ENCODE results near the gene GJC2.
A peak's percentile ranks its signal among the peaks of the same experiment; 100 is the strongest.

GJC2 gene

DNA sequence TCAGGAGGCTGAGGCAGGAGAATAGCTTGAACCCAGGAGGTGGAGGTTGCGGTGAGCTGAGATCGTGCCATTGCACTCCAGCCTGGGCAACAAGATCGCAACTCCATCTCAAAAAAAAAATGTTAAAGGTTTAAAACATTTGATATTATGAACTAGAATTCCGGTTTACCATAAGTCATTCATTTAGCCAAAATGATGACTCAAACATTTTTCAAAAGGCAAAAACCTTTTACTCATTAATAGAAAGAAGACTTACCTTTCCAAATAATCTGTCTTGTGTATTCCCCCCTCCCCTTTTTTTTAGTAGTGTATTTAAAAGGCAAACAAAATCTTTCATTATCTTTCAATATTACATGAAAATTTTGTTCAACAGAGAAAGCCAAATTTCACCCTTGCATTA lies 32.4 kb upstream of the GJC2 start:
- DNase-seq = no peak

DNA sequence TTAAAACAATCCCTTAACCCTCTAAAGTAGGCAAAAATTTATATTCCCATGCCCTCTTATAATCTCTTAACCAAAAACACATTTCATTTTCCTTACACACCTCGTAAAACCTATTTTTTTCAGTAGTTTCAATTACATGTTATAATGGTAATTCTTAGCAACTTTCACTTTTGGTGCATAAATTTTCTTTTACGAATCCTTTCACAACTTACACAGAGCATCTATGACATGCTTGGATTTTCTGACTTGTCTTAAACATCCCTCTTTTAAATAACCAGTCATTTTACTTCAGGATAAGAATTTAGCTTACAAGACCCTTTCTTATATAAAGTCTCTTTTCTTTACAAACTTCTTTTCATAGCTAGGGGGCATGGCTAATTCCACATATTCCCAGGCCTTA lies 31.7 kb upstream of the GJC2 start:
- no peak for DNase-seq

DNA sequence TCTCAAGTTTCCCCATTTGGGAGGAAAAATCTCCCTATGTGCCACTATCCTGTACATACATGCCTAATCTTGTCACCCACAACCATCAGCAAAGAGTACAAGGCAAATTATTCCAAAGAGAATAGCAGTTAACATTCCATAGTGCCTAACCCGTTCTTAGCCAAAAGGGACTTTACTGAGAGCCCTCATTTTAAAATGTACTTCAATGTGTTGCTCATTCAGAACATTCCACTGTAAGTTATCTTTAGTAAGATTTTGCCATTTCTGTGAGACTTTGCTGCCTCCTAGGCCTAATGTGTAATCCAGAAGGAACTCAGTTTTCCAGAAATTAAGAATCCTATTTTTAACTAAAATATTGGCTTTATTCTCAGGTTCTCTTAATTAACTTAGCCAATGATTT lies 29.4 kb upstream of the GJC2 start:
- no peak for DNase-seq

DNA sequence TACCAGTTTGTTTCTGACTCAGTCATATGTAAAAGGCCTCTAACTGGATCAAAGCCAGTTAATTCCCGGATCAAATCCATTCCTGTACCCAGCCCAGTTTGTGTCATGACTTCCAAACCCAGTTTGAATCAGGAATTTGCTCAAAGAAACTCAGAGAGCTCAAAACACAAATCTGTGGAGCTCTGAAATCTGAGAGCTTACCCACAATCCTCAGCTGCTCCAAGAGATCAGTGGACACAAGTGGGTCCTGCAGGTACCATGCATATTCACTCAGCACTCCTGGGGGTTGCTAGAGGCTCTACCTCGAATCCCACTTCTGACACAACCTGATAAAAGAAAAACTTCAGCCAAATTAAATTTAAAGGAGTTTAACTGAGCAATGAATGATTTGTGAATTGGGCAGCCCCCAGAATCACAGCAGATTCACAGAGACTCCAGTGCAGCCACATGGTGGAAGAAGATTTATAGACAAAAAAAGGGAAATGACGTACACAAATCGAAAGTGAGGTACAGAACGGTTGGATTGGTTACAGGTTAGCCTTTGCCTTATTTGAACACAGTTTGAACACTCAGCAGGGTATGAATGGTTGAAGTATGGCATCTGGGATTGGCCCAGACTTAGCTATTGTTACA lies 28.8 kb upstream of the GJC2 start:
- DNase-seq = no peak

DNA sequence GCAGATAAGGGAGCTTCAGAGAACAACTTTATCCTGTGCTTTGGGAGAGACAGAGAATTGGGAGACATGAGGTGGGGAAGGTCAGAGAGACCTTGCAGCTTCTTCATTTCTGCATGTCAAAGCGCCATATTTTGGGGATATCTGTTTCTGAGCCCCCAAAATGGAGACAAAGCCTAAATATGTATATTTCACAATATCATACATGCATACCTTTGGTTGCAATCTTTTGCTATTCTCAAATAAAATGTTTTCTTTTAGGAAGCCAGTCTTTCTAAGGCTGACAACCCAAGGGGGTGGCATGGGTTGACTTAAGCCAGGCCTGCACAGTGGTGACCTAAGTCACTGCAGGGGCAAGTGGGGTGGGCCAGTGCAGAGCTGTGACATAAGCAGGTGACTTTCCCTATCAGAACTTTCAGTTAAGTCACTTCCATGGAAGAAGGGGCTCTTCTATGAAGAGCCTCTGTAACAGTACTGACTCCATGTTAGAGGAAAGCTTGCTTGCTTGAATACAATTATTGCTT lies 26.7 kb upstream of the GJC2 start:
- no peak for DNase-seq

DNA sequence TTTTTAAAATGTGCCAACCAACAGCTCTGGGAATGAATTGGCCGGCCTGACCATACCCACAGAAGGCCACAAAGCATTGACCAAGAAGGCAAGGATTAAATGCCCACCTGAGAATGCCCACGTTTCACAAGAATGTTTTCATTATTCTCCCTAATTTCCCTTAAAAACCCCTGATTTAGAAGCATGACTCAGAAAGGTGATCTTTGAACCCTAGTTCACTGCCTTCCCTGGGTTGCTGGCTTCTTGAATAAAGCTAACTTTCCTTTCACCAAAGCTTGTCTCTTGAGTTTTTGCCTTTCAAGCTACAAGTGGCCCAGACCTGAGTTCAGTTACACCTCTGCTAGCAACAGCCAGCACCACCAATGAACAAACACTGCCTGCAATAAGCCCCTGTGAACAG lies 26.2 kb upstream of the GJC2 start:
- no peak for DNase-seq

DNA sequence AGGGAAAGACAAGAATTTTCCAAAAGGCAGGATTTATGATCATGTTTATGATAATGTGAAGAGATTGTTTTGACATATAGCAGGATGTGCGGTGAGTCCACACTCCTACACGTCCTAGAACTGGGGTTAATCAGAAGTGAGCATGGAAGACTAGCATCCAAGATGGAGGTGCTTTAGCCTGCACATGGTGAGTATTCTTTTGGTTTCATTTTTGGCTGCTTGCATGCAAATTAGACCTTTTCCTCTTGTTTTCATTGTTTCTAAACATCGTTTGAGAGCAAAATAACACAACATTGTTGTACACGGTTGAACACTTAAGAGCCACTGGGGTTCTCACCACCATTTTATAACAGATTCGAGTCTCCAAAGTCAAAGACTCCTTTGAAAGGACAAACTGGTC lies 24.5 kb upstream of the GJC2 start:
- no peak for DNase-seq

DNA sequence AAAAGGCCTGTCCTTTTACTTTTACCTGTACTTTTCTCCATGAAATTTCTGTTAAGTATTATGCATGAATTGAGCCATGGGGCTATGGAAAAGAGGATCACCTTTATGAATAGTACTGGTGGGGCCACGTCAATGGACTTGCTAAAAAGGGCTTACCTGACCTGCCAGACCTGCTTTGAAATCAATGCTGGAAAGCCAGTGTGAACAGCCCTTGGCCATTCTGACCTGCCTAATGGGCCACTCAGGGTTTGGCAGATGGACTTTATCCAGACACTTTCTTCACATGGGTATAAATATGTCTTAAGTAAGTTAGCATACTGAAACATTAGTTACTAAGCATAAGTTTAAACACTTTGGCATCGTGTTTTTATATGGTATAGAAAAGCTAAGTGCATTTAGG lies 18.0 kb upstream of the GJC2 start:
- no peak for DNase-seq

DNA sequence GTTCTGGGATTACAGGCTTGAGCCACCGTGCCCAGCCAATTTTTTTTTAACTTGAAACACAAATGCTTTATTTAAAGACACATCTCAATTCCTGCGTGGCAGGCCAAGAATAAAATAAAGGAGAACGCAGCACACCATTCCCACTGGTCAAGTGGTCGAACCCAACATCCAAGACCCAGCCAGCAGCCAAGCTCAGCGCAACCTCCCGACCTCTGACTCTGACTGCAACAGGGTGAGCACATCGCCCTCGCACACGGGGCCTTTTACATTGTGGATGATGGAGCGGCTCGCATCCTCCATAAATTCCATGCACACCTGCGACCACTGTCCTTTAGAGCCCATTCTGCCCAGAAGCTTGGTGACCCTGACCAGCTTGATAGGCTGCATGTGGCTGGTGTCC lies 15.1 kb upstream of the GJC2 start:
- DNase-seq = no peak

DNA sequence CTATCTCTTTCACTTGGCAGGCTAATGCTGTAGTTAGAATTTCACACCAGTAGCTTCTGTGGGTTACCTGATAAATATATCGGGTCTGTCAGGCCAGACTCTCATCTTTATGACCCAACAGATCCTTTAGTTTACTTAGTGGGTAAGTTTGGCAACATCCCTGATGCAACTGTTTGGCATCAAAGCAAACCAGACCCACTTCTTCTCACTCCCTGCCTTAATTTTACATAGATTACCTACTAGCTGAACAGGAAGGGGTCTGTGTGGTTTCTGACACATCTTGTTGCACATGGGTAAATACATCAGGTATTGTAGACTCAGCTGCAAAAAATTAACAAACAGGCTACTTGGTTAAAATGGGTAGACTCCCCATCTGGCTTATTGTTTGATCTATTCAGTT lies 12.8 kb upstream of the GJC2 start:
- peak; percentile 23 for DNase-seq

DNA sequence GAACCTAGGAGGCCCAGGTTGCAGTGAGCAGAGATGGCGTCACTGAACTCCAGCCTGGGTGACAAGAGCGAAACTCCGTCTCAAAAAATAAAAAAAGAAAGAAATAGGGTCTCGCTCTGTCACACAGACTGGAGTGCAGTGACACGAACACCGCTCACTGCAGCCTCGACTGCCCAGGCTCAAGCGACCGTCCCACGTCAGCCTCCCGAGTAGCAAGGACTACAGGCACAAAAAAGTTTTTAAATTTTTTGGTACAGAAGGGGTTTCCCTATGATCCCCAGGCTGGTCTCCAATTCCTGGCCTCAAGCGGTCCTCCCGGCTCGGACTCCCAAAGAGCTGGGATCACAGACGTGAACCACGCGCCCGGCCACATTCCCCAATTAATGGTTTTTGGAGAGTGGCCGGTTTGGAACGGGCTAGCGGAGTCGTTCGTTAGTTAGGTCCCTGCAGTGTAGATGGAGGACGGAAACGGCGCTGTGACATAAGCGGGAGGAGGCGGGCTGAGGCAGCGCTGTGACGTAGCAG lies 10.3 kb upstream of the GJC2 start:
- DNase-seq = no peak

DNA sequence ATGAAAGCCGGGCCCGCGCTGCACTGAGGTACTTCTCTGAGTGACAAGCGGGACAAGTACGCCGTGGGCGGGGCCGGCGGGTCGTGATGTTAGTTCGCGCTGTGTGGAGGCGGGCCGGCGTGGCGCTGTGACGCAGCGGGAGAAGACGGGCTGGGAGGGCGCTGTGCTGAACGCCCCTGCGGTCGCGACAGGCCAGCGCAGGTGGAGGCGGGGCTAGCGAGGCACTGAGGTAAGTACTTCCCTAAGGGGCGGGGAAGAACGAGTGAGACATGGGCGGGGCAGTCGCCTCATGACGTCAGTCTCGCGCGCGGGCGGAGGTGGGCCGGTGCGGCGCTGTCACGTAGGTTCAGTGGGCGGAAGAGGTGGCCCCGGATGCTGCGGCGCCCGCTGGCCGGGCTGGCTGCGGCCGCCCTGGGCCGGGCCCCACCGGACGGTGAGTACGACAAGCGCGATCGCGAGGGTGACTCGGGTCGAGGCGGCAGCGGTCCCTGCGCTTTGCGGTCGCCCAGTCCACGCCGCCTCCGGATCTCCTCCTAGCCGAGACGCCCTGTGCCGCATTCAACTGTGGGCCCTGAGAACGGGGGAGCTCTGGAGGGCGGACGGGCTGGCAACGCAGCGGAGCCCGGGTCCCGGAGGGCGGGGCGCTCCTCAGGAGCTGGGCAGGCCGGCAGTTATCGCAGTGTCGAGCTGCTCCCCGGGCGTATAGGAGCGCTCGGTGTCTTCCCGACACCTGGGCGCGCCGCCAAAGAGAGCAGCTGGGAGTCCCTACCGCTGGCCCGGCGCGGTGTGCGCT lies 9.6 kb upstream of the GJC2 start, which contains the start of gene GUK1:
TSS of gene GUK1 (plus strand) at position 349 of the 793 bp plus-strand sequence. CDS start at position 373, 24 bp downstream.
- peak; percentile 100 for DNase-seq

DNA sequence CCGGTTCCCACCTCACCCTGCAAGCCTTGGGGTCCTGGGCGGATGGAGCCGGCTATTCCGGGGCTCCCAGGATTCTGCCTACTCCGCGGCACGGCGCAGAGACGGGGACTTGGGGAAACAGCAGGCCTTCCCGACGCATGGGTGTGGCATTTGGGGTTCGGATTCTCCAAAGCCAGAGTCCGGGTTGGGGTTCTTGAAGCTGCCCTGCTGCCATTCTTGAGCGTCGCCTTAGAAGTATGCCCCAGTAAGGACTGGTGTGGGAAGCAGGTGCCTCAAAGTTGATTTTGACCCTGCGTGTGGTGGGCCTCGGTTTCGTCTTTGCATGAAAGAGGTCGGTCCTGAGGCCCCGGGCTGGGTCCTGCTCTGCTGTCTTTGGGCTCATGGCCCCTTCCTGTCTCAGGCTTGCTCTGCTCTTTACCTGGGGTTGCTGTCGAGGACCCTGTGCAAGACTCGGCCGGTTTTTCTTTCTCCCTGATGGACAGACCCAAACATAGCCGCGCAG lies 9.0 kb upstream of the GJC2 start:
- no peak for DNase-seq

DNA sequence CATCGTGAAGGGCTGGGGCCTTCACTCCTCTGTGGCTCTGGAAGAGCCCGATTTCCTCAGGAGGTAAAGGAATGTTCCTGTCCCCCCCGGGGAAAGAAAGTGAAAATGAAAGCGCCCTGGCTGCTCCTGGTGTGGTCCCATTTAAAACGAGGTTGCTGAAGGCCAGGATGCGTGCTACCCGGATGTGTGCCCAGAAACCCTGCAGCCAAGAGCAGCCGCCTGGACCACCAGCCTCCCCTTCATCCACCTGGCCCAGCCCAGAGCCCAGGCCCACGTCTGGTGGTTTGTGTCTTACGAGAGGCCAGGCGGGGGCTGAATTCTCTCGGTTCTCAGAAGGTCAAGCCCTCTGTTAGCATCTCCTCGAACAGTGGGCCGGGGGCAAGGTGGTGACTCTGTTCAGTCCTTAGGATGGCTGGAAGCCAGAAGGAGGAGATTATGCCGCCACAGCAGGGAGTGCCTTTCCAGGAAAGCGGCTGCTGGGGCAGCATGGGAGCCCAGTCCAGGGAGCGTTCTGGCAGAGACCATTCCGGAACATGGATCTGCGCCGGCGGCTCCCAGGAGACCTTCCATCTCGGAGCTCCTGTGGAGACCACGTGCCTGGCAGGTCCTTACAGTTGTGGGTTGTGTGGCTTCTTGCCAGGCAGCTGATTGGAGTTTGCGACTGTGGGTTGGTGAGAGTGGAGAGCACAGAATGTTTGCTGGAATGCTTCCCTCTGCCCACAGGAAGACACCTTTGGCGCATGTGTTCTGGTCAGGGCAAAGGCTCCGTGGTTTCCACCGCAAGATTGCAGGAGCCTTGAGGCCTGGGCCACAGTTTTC lies 8.3 kb upstream of the GJC2 start:
- DNase-seq = peak; percentile 48

DNA sequence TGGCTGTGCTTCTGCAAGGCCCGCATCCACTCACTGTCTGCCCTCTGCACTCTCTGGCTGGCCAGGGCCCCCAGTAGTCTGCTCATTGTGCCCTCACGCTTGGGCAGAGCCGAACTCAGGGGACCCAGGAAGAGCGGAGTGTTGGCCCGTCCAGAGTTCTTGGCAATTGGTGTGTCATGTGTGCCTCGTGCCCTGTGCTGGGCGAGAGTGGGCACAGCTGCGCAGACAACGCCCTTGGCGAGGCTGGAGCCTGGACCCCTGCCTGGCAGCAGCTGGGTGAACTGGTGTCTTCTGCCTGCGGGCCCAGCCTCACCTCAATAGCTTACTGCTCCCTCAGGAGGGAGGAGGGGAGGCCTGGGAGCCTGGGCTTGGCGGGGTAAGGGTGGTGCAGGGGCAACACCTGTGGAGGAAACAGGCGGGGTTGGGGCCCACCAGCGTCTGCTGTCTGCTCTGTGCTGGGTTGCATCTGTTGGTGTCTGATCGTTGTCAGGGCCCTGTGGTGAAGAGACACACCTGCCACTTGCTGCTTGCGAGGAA lies 7.5 kb upstream of the GJC2 start:
- no peak for DNase-seq

DNA sequence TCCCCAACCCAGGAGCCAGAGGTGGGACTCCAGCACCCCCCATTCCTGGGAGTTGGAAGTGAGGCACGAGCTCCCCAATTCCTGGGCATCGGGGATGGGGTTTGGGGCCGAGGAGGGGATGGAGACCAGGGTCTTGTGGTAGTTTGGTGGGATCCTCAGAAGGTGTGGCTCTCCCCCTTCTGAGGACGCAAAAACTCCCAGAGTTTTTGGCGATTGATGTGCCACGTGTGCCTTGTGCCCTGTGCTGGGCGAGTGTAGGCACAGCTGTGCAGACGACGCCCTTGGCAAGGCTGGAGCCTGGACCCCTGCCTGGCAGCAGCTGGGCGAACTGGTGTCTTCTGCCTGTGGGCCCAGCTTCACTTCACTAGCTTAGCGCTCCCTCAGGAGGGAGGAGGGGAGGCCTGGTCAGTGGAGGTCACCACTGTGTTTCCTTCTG lies 7.0 kb upstream of the GJC2 start:
- DNase-seq = no peak

DNA sequence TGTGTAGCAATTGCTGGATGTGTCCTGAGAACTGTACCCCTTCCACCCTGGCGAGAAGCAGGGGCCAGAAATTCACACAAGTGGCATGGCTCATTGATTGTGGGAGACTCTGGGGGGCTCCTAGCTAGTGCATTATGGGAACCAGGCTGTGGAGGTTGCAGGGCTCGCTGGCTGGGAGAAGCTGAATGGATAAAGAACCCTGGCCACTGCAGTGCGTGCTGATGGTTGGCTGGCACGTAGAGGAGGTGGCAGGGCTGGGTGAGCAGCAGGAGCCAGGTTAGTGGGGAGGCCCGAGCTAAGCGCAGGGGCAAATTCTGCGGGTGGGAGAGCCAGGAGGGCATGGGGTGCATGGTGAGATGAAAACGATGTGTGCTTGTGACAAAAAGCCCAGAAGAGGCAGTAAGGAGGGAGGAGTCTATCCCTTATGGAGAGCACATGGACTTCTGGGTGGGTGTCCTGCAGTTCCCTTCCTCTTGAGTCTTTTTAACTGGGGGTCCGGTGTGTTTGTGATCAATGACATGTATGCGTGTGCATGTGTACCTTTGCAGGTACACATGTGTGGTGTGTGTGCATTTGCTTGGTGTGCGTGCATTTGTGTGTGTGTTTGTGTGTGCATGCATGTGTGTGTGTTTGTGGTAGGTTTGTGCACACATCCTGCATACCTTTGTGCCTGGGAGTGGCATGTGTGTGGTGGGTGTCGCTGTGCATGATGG lies 6.1 kb upstream of the GJC2 start:
- no peak for DNase-seq

DNA sequence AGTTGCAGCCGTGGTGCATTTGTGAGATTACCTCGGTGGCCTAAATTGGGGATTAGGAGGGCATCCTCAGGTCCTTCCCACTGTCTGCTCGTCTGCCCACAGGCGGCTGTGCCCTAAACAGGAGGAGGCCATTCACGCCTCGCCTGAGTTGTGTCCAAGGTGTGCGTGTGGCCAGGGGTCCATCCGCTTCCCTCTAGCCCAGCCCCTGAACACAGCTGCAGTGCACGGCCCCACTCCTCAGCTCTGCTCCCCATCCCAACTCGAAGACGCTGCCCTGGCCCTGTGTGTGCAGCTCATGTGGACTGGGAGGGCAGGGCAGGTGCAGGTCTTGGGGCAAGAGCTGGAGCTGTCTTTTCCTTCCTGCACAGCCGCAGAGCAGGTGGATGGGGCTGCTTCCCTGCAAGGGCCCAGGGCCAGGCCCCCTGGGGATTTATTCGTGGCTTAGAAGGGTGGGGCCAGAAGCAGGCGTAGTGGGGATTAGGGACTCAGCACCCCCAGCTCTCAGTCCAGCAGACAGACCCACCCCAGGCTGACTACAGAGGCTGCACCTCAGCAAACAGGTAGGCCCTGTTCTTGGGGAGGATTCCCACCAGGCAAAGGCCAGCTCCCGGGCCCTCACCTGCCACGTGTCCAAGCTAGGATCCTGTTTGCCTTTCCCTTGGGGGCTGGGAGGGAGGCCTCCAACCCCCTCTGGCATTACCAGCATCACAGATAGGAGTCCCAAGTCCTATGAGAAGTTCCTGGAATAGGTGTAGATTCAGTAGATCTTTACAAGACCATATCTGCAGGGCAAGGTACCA lies 5.3 kb upstream of the GJC2 start:
- DNase-seq = no peak

DNA sequence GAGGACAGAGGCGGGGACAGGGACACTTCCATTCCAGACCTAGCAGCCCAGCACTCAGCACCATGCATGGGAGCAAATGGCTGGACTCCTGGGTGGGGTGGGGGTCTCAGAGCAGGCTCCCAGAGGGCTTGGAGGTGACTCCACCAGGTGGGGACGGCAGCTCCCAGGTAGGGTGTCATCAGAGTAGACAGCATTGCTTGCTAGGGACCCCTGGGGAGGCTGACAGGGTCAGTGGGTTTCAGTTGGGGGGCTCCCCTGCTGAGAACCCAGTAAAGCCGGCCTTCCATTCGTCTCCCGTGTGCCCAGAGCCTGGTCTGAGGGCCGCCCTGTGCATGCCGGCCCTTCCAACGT lies 4.8 kb upstream of the GJC2 start:
- no peak for DNase-seq

DNA sequence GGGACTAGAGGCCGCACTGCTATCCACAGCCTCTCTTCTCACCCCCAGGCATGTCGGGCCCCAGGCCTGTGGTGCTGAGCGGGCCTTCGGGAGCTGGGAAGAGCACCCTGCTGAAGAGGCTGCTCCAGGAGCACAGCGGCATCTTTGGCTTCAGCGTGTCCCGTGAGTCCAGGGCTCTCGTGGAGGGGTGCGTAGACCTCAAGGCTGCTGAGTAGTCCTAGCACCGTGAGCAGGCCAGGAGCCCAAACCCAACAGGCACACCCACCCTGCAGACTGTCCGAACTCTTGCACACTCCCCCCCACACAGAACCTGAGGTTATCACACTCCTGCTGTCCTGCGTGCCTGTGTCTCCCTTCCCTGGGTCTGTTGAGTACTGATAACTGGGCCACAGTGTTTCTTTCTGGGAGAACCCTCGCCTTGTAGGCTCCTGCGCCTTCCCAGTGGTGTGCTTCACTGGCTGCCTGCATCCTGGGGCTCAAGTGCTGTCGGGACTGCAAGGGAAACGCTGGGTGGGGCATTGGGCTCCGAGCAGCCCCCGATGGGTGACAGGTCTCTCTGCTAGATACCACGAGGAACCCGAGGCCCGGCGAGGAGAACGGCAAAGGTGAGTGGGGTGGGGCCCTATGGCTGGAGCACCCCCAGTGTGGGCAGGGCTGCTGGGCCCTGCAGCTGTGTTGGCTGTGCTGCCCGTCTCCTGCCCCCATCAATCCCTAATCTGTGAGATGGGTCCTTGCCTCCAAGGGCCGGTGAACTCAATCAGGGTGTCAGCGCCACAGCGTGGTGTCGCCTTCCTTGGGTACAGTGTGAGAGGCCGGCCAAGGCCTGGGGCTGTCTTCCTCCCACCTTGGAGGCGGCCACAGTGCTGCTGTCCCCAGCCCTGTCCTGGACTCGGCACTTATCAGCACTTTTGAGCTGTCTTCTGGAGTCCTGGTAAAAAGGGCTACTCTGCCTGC lies 4.0 kb upstream of the GJC2 start:
- DNase-seq = no peak
